HG03060 (cell line): Measurements from ENCODE around the gene PRRT2.
"Not testable (repeated sequence)": the region's sequence is repeated elsewhere in the genome, so short reads cannot be mapped to it uniquely, and the experiment has no call there.

Experiments
- ATAC-seq: cut with Tn5 transposase; IDR thresholded peaks from one replicate; pipeline ENCODE4 v1.9.1; 2021; ENCODE audit warnings: low read depth, moderate number of reproducible peaks; ENCODE audit not compliant: unreplicated experiment

Gene PRRT2

GRCh38 chr16:29811896-29812665, at the start of gene PRRT2:
Gene PRRT2, plus strand, starts transcription at chr16:29812193. Its CDS starts 862 bp downstream, at chr16:29813055.
- no peak for ATAC-seq

GRCh38 chr16:29763326-29763725, 48.7 kb upstream of the PRRT2 start:
- no peak for ATAC-seq

- no peak for ATAC-seq
Measured at GRCh38 chr16:29765167-29766032, 46.6 kb upstream of the PRRT2 start.

- no peak for ATAC-seq
Measured at GRCh38 chr16:29766571-29766970, 45.4 kb upstream of the PRRT2 start.

- ATAC-seq: no peak
Measured at GRCh38 chr16:29767062-29767461, 44.9 kb upstream of the PRRT2 start.

- ATAC-seq: no peak
Measured at GRCh38 chr16:29769507-29769906, 42.5 kb upstream of the PRRT2 start.

GRCh38 chr16:29770250-29770929, 41.6 kb upstream of the PRRT2 start:
- ATAC-seq: no peak

GRCh38 chr16:29772330-29772729, 39.7 kb upstream of the PRRT2 start:
- not testable (repeated sequence) for ATAC-seq

- no peak for ATAC-seq
Measured at GRCh38 chr16:29774730-29775129, 37.3 kb upstream of the PRRT2 start.

- ATAC-seq: no peak
Measured at GRCh38 chr16:29775742-29776408, 36.1 kb upstream of the PRRT2 start.

- ATAC-seq: no peak
Measured at GRCh38 chr16:29777576-29778350, 34.2 kb upstream of the PRRT2 start, which contains the start of gene ZG16. Gene ZG16, plus strand, starts transcription at chr16:29778256. Its CDS starts 1,011 bp downstream, at chr16:29779267.

- no peak for ATAC-seq
Measured at GRCh38 chr16:29779474-29779873, 32.5 kb upstream of the PRRT2 start.

- not testable (repeated sequence) for ATAC-seq
Measured at GRCh38 chr16:29783094-29783953, 28.7 kb upstream of the PRRT2 start.

GRCh38 chr16:29784157-29784556, 27.8 kb upstream of the PRRT2 start:
- ATAC-seq: no peak

- no peak for ATAC-seq
Measured at GRCh38 chr16:29784901-29785500, 27.0 kb upstream of the PRRT2 start.

- not testable (repeated sequence) for ATAC-seq
Measured at GRCh38 chr16:29787155-29787554, 24.8 kb upstream of the PRRT2 start.

- no peak for ATAC-seq
Measured at GRCh38 chr16:29789775-29790182, 22.2 kb upstream of the PRRT2 start.
